Posterior cingulate gyrus (tissue), 11 donors: ENCODE data around the gene PIGO.

ENCODE experiments used
- DNase-seq, 10 donors: peaks; one replicate each; pipeline versions ENCODE4 v3.0.0 to v3.0.0-alpha.2; 2020 to 2021; ENCODE audit warnings: mixed read lengths in 3 of 10
- intact Hi-C: fragments of 100-400 bp; cut with DNase I; formaldehyde crosslinking; loops from one replicate; pipeline ENCODE4 v1.15.1; 2023

PIGO gene

GRCh38 chr9:35096035-35096849 lies at the start of gene PIGO:
TSS of gene PIGO (minus strand) at chr9:35096591. CDS start at chr9:35095565, 1,026 bp downstream.
- peak; percentile 74 to 98 (median 88) for DNase-seq
- intact Hi-C loops = loop anchor here (1.0 to 10.0 kb wide), 2 partner anchors 197 to 639 kb away; partner anchors contain the start of genes CREB3 and TLN1

- intact Hi-C loops = no loop called here
- no peak for DNase-seq
These were observed 45.6 kb upstream of the PIGO start for GRCh38 chr9:35142037-35142436.

- DNase-seq = no peak
- intact Hi-C loops = no loop called here
These were observed 43.7 kb upstream of the PIGO start for GRCh38 chr9:35140093-35140492.

- no peak for DNase-seq
- intact Hi-C loops = no loop called here
These were observed 40.5 kb upstream of the PIGO start for GRCh38 chr9:35136866-35137265.

- intact Hi-C loops = no loop called here
- DNase-seq = no peak
These were observed 39.6 kb upstream of the PIGO start for GRCh38 chr9:35135988-35136387.

GRCh38 chr9:35134920-35135319 lies 38.5 kb upstream of the PIGO start:
- DNase-seq = no peak
- intact Hi-C loops = no loop called here

GRCh38 chr9:35116898-35117551 lies 20.6 kb upstream of the PIGO start:
- intact Hi-C loops = loop anchor here (1.0 to 5.0 kb wide), 4 partner anchors 45 to 435 kb away; partner anchors contain the start of gene UNC13B

GRCh38 chr9:35116539-35116897 lies 20.1 kb upstream of the PIGO start:
- DNase-seq = peak in 1 of 10 donors; percentile 32
- intact Hi-C loops = loop anchor here (1.0 to 5.0 kb wide), 3 partner anchors 46 to 436 kb away; partner anchors contain the start of gene UNC13B

More at GRCh38 chr9:35116898-35117551, 20.6 kb upstream of the PIGO start:
- peak; percentile 80 to 98 (median 91) for DNase-seq

GRCh38 chr9:35115680-35116538 lies 19.5 kb upstream of the PIGO start, which contains the start of gene ATOSB:
TSS of gene ATOSB (minus strand) at chr9:35115862. CDS start at chr9:35108274, 7,588 bp downstream.
- intact Hi-C loops = loop anchor here (1.0 to 5.0 kb wide), 3 partner anchors 46 to 436 kb away; partner anchors contain the start of gene UNC13B

GRCh38 chr9:35114840-35115628 lies 18.6 kb upstream of the PIGO start:
- peak in 1 of 10 donors; percentile 10 for DNase-seq
- intact Hi-C loops = loop anchor here (5.0 kb wide), 2 partner anchors 47 to 437 kb away; partner anchors contain the start of gene UNC13B

More at GRCh38 chr9:35115680-35116538, 19.5 kb upstream of the PIGO start, which contains the start of gene ATOSB:
- DNase-seq = peak; percentile 67 to 98 (median 83)

GRCh38 chr9:35114113-35114839 lies 17.9 kb upstream of the PIGO start:
- intact Hi-C loops = no loop called here
- peak; percentile 36 to 94 (median 64) for DNase-seq

- intact Hi-C loops = no loop called here
- DNase-seq = peak in 1 of 10 donors; percentile 52
These were observed 16.0 kb upstream of the PIGO start for GRCh38 chr9:35112257-35113020.

- DNase-seq = peak; percentile 97 to 100 (median 98)
- intact Hi-C loops = no loop called here
These were observed 14.9 kb upstream of the PIGO start for GRCh38 chr9:35111001-35111933.

GRCh38 chr9:35110327-35110761 lies 14.0 kb upstream of the PIGO start:
- peak in 8 of 10 donors; percentile 35 to 95 (median 64) for DNase-seq
- intact Hi-C loops = no loop called here

GRCh38 chr9:35108946-35109575 lies 12.7 kb upstream of the PIGO start:
- DNase-seq = no peak
- intact Hi-C loops = no loop called here

- intact Hi-C loops = no loop called here
These were observed 12.1 kb upstream of the PIGO start for GRCh38 chr9:35108461-35108860.

More at GRCh38 chr9:35108461-35108860, 12.1 kb upstream of the PIGO start:
- DNase-seq = peak in 1 of 10 donors; percentile 49
